Mesothelial cell of epicardium (in vitro differentiated cells): ENCODE measurements around the gene ARHGAP27. TPM values are rescaled to one million over a fixed set of nuclear protein-coding genes. Genes with fewer than 3 reads are reported as not detected.

Experiments used
- DNase-seq, 2 experiments: peaks; one replicate each; pipeline ENCODE4 v3.0.0; 2021; ENCODE audit warnings: low spot score in 2 of 2; ENCODE audit not compliant: unreplicated experiment in 2 of 2
- H3K27ac Mint-ChIP-seq: 2 replicates; pipeline ENCODE4 v1.8.0; 2021; ENCODE audit warnings: mixed read lengths
- H3K27me3 Mint-ChIP-seq: 2 replicates; pipeline ENCODE4 v1.8.0; 2021; ENCODE audit warnings: low read depth, mixed read lengths
- H3K36me3 Mint-ChIP-seq: 2 replicates; pipeline ENCODE4 v1.8.0; 2021; ENCODE audit warnings: mixed read lengths
- H3K4me1 Mint-ChIP-seq: 2 replicates; pipeline ENCODE4 v1.8.0; 2021; ENCODE audit warnings: mixed read lengths
- H3K4me3 Mint-ChIP-seq: 2 replicates; pipeline ENCODE4 v1.8.0; 2021; ENCODE audit warnings: mild to moderate bottlenecking, moderate library complexity, mixed read lengths
- H3K9me3 Mint-ChIP-seq: 2 replicates; pipeline ENCODE4 v1.8.0; 2021; ENCODE audit warnings: mixed read lengths
- CTCF ChIP-seq: fragments of 200-600 bp; sonication (generic); IDR thresholded peaks from one replicate; pipeline ENCODE4 v1.5.0; 2021; ENCODE audit warnings: antibody characterized with exemption; ENCODE audit not compliant: unreplicated experiment
- total RNA-seq: library from RNA; stranded (reverse); gene quantifications from 3 replicates; pipeline ENCODE4 v1.2.1, GENCODE V29; 2021

ARHGAP27 gene
- total RNA-seq, 1 donor from 2014 or later: 16.8 TPM

- Mint-ChIP-seq H3K27me3 (peaks cover 64% of the 10 kb centered on the region), H3K36me3 (peaks cover 3% of the 10 kb centered on the region), H3K9me3 (no peaks in the 10 kb centered on the region), H3K4me3 (peak overlapping the region; percentile 71), H3K27ac (peak overlapping the region; percentile 25), H3K4me1 (peaks cover 23% of the 10 kb centered on the region)
- TF ChIP-seq CTCF: no peak
- peak in 1 of 2 experiments; percentile 77 for DNase-seq
Measured at GRCh38 chr17:45431531-45432404, 902 bp downstream of the ARHGAP27 start.

- DNase-seq: peak in 1 of 2 experiments; percentile 74
- H3K27me3 Mint-ChIP-seq: peaks cover 71% of the 10 kb centered on the region
- no peak for TF ChIP-seq CTCF
- H3K9me3 Mint-ChIP-seq: no peaks in the 10 kb centered on the region
- H3K36me3 Mint-ChIP-seq: peaks cover 3% of the 10 kb centered on the region
- H3K4me3 Mint-ChIP-seq: peak overlapping the region; percentile 71
- peaks cover 23% of the 10 kb centered on the region for H3K4me1 Mint-ChIP-seq
- peak overlapping the region; percentile 86 for H3K27ac Mint-ChIP-seq
Measured at GRCh38 chr17:45430738-45431530, 1.7 kb downstream of the ARHGAP27 start.

GRCh38 chr17:45430006-45430737, 2.5 kb downstream of the ARHGAP27 start:
- DNase-seq: no peak
- Mint-ChIP-seq H3K9me3 (no peaks in the 10 kb centered on the region), H3K36me3 (peaks cover under 1% of the 10 kb centered on the region), H3K27ac (peak overlapping the region; percentile 86), H3K4me1 (peaks cover 29% of the 10 kb centered on the region), H3K27me3 (peaks cover 70% of the 10 kb centered on the region), H3K4me3 (peak overlapping the region; percentile 71)
- TF ChIP-seq CTCF: no peak

- H3K4me3 Mint-ChIP-seq: peak overlapping the region; percentile 40
- no peak overlapping the region for H3K27ac Mint-ChIP-seq
- H3K9me3 Mint-ChIP-seq: no peaks in the 10 kb centered on the region
- peaks cover 36% of the 10 kb centered on the region for H3K4me1 Mint-ChIP-seq
- DNase-seq: no peak
- H3K36me3 Mint-ChIP-seq: no peaks in the 10 kb centered on the region
- TF ChIP-seq CTCF: no peak
- peaks cover 68% of the 10 kb centered on the region for H3K27me3 Mint-ChIP-seq
Measured at GRCh38 chr17:45429339-45430005, 3.2 kb downstream of the ARHGAP27 start.

- DNase-seq: no peak
- H3K36me3 Mint-ChIP-seq: no peaks in the 10 kb centered on the region
- H3K27me3 Mint-ChIP-seq: peaks cover 65% of the 10 kb centered on the region
- H3K4me1 Mint-ChIP-seq: peaks cover 40% of the 10 kb centered on the region
- TF ChIP-seq CTCF: no peak
- no peak overlapping the region for H3K27ac Mint-ChIP-seq
- peak overlapping the region; percentile 40 for H3K4me3 Mint-ChIP-seq
- no peaks in the 10 kb centered on the region for H3K9me3 Mint-ChIP-seq
Measured at GRCh38 chr17:45428931-45429338, 3.7 kb downstream of the ARHGAP27 start.
